ENCODE results near the gene PAFAH2. TPM values are rescaled to one million over a fixed set of nuclear protein-coding genes. Genes with fewer than 3 reads are reported as not detected.
"Not testable (repeated sequence)": the region's sequence is repeated elsewhere in the genome, so short reads cannot be mapped to it uniquely, and the experiment has no call there.

The PAFAH2 gene
- total RNA-seq, 1 donor from 2014 or later: 22.6 TPM

GRCh38 chr1:25936947-25937346, 60.9 kb downstream of the PAFAH2 start:
- DNase-seq (no peak), ATAC-seq (no peak)
- TF ChIP-seq CTCF (IDR thresholded peaks at IDR 0.05): no peak
- Histone ChIP-seq H3K4me3 (no peak overlapping the region), H3K9me3 (no peaks in the 10 kb centered on the region), H3K27me3 (no peaks in the 10 kb centered on the region), H3K4me1 (no peaks in the 10 kb centered on the region), H3K27ac (no peak overlapping the region), H3K36me3 (no peaks in the 10 kb centered on the region)
- intact Hi-C loops (cut with DNase I): no loop called here

- H3K27ac ChIP-seq: no peak overlapping the region
- DNase-seq (no peak), ATAC-seq (no peak)
- TF ChIP-seq CTCF (IDR thresholded peaks at IDR 0.05): no peak
- no peaks in the 10 kb centered on the region for H3K4me1 ChIP-seq
- no peaks in the 10 kb centered on the region for H3K27me3 ChIP-seq
- H3K9me3 ChIP-seq: no peaks in the 10 kb centered on the region
- no peak overlapping the region for H3K4me3 ChIP-seq
- intact Hi-C loops (cut with DNase I): no loop called here
- H3K36me3 ChIP-seq: no peaks in the 10 kb centered on the region
Measured at GRCh38 chr1:25933479-25934365, 64.1 kb downstream of the PAFAH2 start.

GRCh38 chr1:25932811-25933400, 65.0 kb downstream of the PAFAH2 start:
- H3K27ac ChIP-seq; H3K27me3 ChIP-seq; H3K4me3 ChIP-seq; intact Hi-C loops (cut with DNase I); H3K36me3 ChIP-seq; DNase-seq; H3K4me1 ChIP-seq; ATAC-seq; H3K9me3 ChIP-seq: not testable (repeated sequence)

- Histone ChIP-seq H3K4me3 (no peak overlapping the region), H3K36me3 (no peaks in the 10 kb centered on the region), H3K9me3 (no peaks in the 10 kb centered on the region), H3K4me1 (no peaks in the 10 kb centered on the region), H3K27ac (no peak overlapping the region), H3K27me3 (no peaks in the 10 kb centered on the region)
- TF ChIP-seq CTCF (IDR thresholded peaks at IDR 0.05): no peak
- DNase-seq: no peak
- no peak for ATAC-seq
- intact Hi-C loops (cut with DNase I): no loop called here
Measured at GRCh38 chr1:25932321-25932720, 65.5 kb downstream of the PAFAH2 start.

- Histone ChIP-seq H3K4me1 (no peaks in the 10 kb centered on the region), H3K9me3 (no peaks in the 10 kb centered on the region), H3K27me3 (no peaks in the 10 kb centered on the region), H3K4me3 (no peak overlapping the region), H3K27ac (no peak overlapping the region), H3K36me3 (no peaks in the 10 kb centered on the region)
- no peak for TF ChIP-seq CTCF (IDR thresholded peaks at IDR 0.05)
- intact Hi-C loops (cut with DNase I): no loop called here
- no peak for DNase-seq
- no peak for ATAC-seq
Measured at GRCh38 chr1:25929016-25929415, 68.8 kb downstream of the PAFAH2 start.

GRCh38 chr1:25927521-25928265, 70.2 kb downstream of the PAFAH2 start:
- TF ChIP-seq CTCF (IDR thresholded peaks at IDR 0.05): no peak
- ATAC-seq: no peak
- no peak for DNase-seq
- Histone ChIP-seq H3K27ac (no peak overlapping the region), H3K27me3 (no peaks in the 10 kb centered on the region), H3K36me3 (no peaks in the 10 kb centered on the region), H3K9me3 (no peaks in the 10 kb centered on the region), H3K4me1 (no peaks in the 10 kb centered on the region), H3K4me3 (no peak overlapping the region)
- intact Hi-C loops (cut with DNase I): no loop called here

Data from upper lobe of right lung (tissue), 1 donor.